ENCODE results near the gene SPINT4.
A peak's percentile ranks its signal among the peaks of the same experiment; 100 is the strongest.

SPINT4 gene

GRCh38 chr20:45765307-45765875 is 43.2 kb downstream of the SPINT4 start:
- DNase-seq (ENCODE audit: low read depth): no peak

DNA sequence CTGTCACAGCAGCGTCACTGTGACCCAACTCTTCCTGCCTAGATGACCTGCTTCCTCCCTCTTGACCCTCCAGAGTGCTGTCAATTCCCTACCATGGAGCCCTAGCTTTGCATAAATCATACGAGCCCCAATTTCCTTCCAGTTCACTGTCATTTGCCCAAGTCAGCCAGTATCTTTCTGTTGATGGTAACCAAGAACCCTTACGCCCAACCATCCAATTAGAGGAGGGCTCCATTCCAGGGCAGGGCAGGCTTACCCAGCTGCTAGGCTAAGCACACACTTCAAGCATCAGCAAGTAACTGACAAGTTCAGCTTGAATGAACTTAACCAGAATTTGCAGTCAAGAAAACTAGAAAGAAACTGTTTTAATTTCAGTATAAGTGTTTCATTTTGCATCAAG is 43.8 kb downstream of the SPINT4 start:
- no peak for DNase-seq (ENCODE audit: low read depth)

DNA sequence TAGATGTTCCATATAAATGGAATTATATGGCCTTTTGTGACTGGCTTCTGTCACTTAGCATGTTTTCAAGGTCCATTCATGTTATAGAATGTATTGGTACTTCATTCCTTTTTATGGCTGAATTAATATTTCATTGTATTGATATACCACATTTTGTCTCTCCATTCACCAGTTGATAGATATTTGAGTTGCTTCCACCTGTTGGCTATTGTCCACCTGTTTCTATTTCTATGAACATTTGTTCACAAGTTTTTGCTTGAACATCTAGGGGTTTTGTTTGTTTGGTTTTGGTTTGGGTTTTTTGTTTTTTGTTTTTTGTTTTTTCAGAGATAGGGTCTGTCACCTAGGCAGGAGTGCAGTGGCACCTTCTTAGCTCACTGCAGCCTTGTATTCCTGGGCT is 46.3 kb downstream of the SPINT4 start:
- DNase-seq (ENCODE audit: low read depth): no peak

DNA sequence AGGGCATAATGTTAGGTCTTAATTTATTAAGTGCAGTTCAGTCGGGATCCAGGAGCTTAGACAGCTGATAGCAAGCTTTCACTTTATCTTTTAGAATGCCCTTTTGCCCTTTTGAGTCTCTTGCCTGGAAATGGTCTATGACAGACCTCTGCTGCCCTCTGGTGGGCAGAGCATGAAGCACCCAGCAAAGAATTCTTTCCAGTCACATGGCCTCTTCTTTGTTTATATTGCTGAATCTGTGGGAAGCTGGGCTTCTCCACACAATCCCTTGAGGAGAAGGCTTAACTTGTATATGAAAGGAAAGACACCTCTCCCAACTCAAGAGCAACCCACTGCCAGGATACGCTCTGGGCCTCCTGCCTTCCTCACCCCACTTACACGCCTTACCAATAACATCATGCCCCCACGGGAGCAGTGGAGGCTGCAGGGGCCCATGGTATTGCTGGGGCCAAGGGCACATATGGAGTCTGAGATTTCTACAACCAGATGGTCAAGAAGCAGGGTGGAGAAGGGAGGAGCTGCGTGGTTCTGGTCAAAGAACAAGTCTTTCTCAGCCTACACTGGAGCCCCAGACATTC is 49.1 kb downstream of the SPINT4 start:
- peak; percentile 71 for DNase-seq (ENCODE audit: low read depth)

- no peak for DNase-seq (ENCODE audit: low read depth)
Observed at GRCh38 chr20:45772693-45773092, 50.5 kb downstream of the SPINT4 start.

GRCh38 chr20:45774945-45775344 is 52.8 kb downstream of the SPINT4 start:
- DNase-seq (ENCODE audit: low read depth): no peak

DNA sequence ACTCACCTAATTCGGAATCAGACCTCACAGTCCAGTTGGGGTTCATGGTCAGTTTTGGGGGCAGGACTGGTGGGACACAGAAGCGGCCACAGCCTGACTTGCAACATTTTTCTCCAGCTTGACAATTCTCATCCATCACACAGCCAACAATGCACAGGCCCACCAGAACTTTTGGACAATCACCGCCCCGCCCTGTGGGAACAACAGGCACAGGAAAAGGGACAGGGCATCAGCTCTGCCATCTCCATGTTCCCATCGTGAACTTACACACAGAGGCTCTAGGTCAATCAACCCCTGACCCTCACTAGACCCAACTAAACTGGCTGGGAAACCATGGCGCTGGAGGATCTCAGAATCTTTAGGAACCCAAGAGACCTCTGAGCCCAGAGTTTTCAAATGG is 53.3 kb downstream of the SPINT4 start:
- no peak for DNase-seq (ENCODE audit: low read depth)

Measured in T follicular helper cell (primary cell).